Measurements from ENCODE around the gene TSHR. TPM values are rescaled to one million over a fixed set of nuclear protein-coding genes. Genes with fewer than 3 reads are reported as not detected.

Gene TSHR
- total and polyA plus RNA-seq, 9 donors: 0.15 to 0.41 (median 0.23) TPM; not detected in 6

DNA sequence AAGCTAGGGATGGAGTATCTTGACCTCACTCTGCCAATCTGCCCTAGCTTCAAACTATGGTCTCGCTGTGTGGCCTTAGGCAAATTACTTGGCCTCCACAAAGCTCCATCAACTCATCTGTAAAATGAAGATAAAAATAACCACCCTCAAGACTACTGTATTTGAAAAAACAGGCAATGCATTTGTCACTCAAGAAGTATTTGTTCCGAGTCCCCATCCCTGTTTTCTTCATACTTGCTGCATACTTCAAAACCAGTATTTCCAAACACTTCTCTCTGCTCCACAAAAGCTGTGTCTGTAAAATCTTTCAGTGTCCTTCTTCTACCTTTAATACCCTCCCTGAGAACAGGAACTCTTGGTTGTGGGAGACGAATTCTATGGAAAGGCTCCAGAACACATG is 217.5 kb downstream of the TSHR start:
- Histone ChIP-seq H3K4me1 (ENCODE audit: insufficient read depth) (no peaks in the 10 kb centered on the region), H3K4me3 (no peak overlapping the region), H3K27me3 (no peaks in the 10 kb centered on the region), H3K36me3 (no peaks in the 10 kb centered on the region), H3K9me3 (no peaks in the 10 kb centered on the region), H3K27ac (no peak overlapping the region)
- intact Hi-C loops (cut with DNase I): loop anchor here in 2 of 4 donors (5.0 to 10.0 kb wide), 2 partner anchors 44 to 178 kb away; no protein-coding TSS in a partner anchor
- TF ChIP-seq, protein P1, sequence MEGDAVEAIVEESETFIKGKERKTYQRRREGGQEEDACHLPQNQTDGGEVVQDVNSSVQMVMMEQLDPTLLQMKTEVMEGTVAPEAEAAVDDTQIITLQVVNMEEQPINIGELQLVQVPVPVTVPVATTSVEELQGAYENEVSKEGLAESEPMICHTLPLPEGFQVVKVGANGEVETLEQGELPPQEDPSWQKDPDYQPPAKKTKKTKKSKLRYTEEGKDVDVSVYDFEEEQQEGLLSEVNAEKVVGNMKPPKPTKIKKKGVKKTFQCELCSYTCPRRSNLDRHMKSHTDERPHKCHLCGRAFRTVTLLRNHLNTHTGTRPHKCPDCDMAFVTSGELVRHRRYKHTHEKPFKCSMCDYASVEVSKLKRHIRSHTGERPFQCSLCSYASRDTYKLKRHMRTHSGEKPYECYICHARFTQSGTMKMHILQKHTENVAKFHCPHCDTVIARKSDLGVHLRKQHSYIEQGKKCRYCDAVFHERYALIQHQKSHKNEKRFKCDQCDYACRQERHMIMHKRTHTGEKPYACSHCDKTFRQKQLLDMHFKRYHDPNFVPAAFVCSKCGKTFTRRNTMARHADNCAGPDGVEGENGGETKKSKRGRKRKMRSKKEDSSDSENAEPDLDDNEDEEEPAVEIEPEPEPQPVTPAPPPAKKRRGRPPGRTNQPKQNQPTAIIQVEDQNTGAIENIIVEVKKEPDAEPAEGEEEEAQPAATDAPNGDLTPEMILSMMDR (IDR thresholded peaks at IDR 0.05): no peak
- TF ChIP-seq POLR2A (IDR thresholded peaks at IDR 0.05) (no peak), EP300 (IDR thresholded peaks at IDR 0.05) (no peak)
- DNase-seq: no peak
- WGBS, 3 donors: 69 to 74% (median 73%) methylated on average over 3 of the region's 3 CpGs

DNA sequence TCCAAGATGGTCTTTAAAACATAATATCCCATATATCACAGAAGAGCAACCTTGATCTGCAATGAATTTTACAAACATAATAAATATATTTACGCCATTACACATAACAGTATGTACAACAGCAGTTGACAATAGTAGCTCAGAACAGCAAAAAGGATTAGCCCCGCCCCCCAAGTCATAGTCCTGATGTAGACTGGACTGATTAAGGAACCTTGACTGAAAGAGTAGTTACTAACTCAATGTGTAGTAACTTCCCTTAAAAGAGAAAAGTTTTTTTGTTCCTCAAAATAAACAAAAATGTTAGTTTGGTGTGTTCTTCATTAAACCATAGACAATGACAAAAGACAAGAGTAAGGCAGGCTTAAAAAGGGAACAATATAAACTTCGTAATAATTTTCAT is 220.8 kb downstream of the TSHR start:
- 88 to 90% (median 89%) methylated on average over 3 of the region's 3 CpGs for WGBS, 3 donors
- peak in 2 of 5 donors; percentile 29 to 31 for DNase-seq
- Histone ChIP-seq H3K4me1 (ENCODE audit: insufficient read depth) (no peaks in the 10 kb centered on the region), H3K36me3 (no peaks in the 10 kb centered on the region), H3K9me3 (no peaks in the 10 kb centered on the region), H3K27me3 (no peaks in the 10 kb centered on the region), H3K27ac (peak overlapping the region in 1 of 2 donors; percentile 75), H3K4me3 (no peak overlapping the region)
- intact Hi-C loops (cut with DNase I): loop anchor here in 1 of 4 donors (10.0 kb wide), 1 partner anchor 181 kb away; no protein-coding TSS in a partner anchor
- TF ChIP-seq EP300 (IDR thresholded peaks at IDR 0.05) (no peak), POLR2A (IDR thresholded peaks at IDR 0.05) (no peak)
- TF ChIP-seq, protein P1 (IDR thresholded peaks at IDR 0.05): no peak

DNA sequence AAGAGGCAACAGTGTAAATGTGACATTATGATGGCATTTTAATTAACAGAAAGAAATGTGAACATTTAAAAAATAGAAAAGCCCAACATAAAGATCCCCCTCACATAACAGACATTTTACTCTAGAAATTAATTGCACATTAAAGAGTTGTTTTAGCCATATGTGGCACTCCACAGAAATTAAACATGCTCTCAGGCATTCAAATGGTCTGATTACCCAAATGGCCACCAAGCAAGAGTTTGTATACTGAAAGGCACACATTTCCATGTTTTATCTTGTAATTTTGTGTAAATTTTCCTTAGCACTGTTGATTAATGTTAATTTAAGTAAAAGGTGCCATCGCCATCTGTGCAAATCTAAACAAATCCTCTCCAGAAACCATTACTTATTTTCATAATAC is 221.8 kb downstream of the TSHR start:
- WGBS, 3 donors: 13 to 25% (median 14%) methylated on average over 1 of the region's 1 CpG
- Histone ChIP-seq H3K4me1 (ENCODE audit: insufficient read depth) (no peaks in the 10 kb centered on the region), H3K27me3 (no peaks in the 10 kb centered on the region), H3K27ac (peak overlapping the region in 1 of 2 donors; percentile 75), H3K4me3 (peak overlapping the region; percentile 6), H3K9me3 (no peaks in the 10 kb centered on the region), H3K36me3 (no peaks in the 10 kb centered on the region)
- DNase-seq: no peak
- intact Hi-C loops (cut with DNase I): loop anchor here in 1 of 4 donors (10.0 kb wide), 1 partner anchor 182 kb away; no protein-coding TSS in a partner anchor
- no peak for TF ChIP-seq POLR2A (IDR thresholded peaks at IDR 0.05)

DNA sequence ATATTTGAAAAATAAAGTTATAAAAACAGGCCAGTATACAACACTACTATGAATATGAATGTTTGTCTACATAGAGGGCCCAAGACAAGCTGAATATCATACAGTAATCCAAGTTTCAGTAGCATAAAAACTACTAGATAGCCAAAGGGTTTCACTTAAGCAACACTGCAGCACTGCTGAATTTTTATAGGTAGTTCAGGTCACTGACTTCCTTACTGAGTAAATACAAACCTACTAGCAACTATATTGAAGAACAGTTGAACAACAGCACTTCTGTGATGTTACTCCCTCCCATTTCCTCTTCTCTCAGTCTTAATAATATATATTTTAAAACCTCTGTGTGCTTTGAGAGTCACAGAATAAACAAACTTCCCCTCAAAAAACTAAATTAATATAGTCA is 222.6 kb downstream of the TSHR start:
- no peaks in the 10 kb centered on the region for H3K36me3 ChIP-seq
- DNase-seq: no peak
- peak overlapping the region in 1 of 2 donors; percentile 75 for H3K27ac ChIP-seq
- peaks cover 2% of the 10 kb centered on the region for H3K4me1 ChIP-seq (ENCODE audit: insufficient read depth)
- TF ChIP-seq EP300 (IDR thresholded peaks at IDR 0.05): no peak
- TF ChIP-seq, protein P1 (IDR thresholded peaks at IDR 0.05): no peak
- TF ChIP-seq POLR2A (IDR thresholded peaks at IDR 0.05): no peak
- intact Hi-C loops (cut with DNase I): loop anchor here in 1 of 4 donors (10.0 kb wide), 1 partner anchor 183 kb away; no protein-coding TSS in a partner anchor
- no peaks in the 10 kb centered on the region for H3K9me3 ChIP-seq
- H3K4me3 ChIP-seq: no peak overlapping the region
- no peaks in the 10 kb centered on the region for H3K27me3 ChIP-seq

DNA sequence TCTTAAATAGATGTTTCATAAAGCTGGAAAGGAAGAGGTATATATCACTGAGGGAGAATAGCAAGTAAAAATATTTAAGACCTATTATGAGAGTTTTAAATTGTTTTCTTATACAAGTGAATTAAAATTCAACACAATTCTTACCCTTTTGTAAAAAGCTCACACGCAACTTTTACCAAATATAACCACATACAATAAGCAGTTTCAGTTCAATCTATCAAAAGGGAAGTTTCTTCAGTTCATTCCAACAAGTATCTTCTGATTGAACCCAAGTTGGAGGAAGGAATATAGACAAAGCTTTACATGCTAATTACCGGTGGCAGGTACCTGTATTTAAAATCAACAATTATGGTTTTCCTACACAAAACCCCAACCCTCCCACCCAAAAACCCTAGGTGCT is 224.2 kb downstream of the TSHR start:
- intact Hi-C loops (cut with DNase I): loop anchor here in 1 of 4 donors (10.0 kb wide), 1 partner anchor 185 kb away; no protein-coding TSS in a partner anchor
- H3K9me3 ChIP-seq: no peaks in the 10 kb centered on the region
- no peak for TF ChIP-seq EP300 (IDR thresholded peaks at IDR 0.05)
- H3K27ac ChIP-seq: no peak overlapping the region
- H3K36me3 ChIP-seq: no peaks in the 10 kb centered on the region
- no peak overlapping the region for H3K4me3 ChIP-seq
- H3K27me3 ChIP-seq: no peaks in the 10 kb centered on the region
- no peak for DNase-seq
- WGBS, 3 donors: 89 to 97% (median 93%) methylated on average over 2 of the region's 2 CpGs
- H3K4me1 ChIP-seq (ENCODE audit: insufficient read depth): peaks cover 2% of the 10 kb centered on the region
